ENCODE results near the gene USB1. TPM values are rescaled to one million over a fixed set of nuclear protein-coding genes. Genes with fewer than 3 reads are reported as not detected.
A peak's percentile ranks its signal among the peaks of the same experiment; 100 is the strongest.

USB1 gene, protein sequence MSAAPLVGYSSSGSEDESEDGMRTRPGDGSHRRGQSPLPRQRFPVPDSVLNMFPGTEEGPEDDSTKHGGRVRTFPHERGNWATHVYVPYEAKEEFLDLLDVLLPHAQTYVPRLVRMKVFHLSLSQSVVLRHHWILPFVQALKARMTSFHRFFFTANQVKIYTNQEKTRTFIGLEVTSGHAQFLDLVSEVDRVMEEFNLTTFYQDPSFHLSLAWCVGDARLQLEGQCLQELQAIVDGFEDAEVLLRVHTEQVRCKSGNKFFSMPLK
- total RNA-seq (10 to 100 TPM; 28.7 to 50.8 (median 28.9) TPM), polyA plus RNA-seq (10 to 100 TPM; 26.8 to 37.6 TPM), total RNA-seq (8.9 reads per million, percentile 33 among the genes with 10 or more reads in this experiment)

DNA sequence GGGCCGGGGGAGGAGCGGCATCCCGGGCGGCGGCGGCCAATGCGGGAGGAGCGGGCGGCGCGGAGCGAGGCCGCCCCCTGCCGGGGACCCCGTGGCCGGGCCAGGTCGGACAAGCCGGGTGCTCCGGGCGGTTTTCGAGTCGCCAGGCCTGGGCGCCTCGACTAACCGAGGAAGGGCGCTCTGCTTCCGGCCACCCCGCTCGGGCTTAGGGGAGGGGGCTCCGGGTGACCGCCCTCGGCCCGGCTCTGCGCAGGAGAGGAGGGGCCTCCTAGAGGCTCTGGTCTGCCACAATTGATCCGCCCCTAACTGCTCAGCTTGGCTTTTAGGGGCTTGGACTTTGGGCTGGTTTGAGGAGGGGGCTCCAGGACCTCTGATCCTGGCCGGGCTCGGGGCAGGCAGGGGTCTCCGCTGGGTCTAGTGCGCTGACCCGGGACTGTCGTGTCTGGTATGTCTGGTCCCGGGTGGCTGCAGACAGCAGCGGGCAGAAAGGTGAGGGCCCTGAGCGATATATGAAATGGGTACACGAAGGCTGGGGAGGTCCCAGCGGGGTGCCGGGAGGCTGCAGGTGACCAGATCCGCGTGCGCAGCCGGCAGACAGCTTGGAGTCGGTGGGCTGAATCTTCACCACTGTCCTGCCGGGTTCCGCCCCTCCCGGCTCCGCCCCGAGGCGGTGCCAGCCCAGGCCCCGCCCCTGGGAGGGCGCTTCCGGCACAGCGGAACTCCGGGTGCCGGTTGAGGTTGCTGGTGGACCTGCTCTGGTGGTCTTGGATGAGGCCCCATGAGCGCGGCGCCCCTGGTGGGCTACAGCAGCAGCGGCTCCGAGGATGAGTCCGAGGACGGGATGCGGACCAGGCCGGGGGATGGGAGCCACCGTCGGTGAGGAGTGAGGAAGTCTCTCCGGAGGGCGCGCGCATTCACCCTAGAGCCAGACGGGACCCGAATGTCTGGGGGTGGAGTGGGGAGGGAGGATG lies at the start of gene USB1:
Gene USB1, plus strand, starts transcription at position 702 of the 971 bp plus-strand sequence. Its CDS starts 77 bp downstream, at position 779.
- Mint-ChIP-seq H3K27ac (peak within 1 kb of the TSS; percentile 76 to 95 (median 90)), H3K9me3 (no peaks in the 10 kb centered on the region), H3K4me3 (peak within 1 kb of the TSS; percentile 85 to 94 (median 92)), H3K4me1 (peaks cover 31 to 75% (median 58%) of the 10 kb centered on the region in 7 donors), H3K27me3 (no peaks in the 10 kb centered on the region), H3K36me3 (peaks cover 0 to 15% (median 0%) of the 10 kb centered on the region in 5 donors)
- POLR2A ChIA-PET, result interaction anchor here (0.7 to 2.7 kb wide), 8 partner anchors 11 to 424 kb away, joined by 3 to 15 read pairs (median 3); no protein-coding TSS in a partner anchor
- peak; percentile 87 for ATAC-seq
- peak; percentile 74 to 96 (median 86) for DNase-seq
- Histone ChIP-seq H3K27ac (ENCODE audit: low read depth, low read length) (peak within 1 kb of the TSS; percentile 85), H3K27me3 (ENCODE audit: control insufficient read depth in 2 of 2, insufficient read depth in 2 of 2, low read length in 2 of 2) (no peaks in the 10 kb centered on the region), H3K4me3 (ENCODE audit: low read length) (peak within 1 kb of the TSS; percentile 98), H3K36me3 (ENCODE audit: control insufficient read depth in 2 of 3, insufficient read depth in 3 of 3, low read length in 3 of 3) (peaks cover 0 to 26% (median 10%) of the 10 kb centered on the region in 3 experiments), H3K4me1 (ENCODE audit: control insufficient read depth in 2 of 2, insufficient read depth in 2 of 2, low read length in 2 of 2) (peaks cover 37% of the 10 kb centered on the region in 2 donors), H3K9me3 (ENCODE audit: control insufficient read depth in 2 of 3, low read length in 3 of 3) (no peaks in the 10 kb centered on the region)
- CTCF ChIA-PET, result interaction anchor here (0.6 to 6.6 kb wide), 4 partner anchors 9 to 100 kb away, joined by 3 to 43 read pairs (median 4); no protein-coding TSS in a partner anchor
- intact Hi-C loops (cut with micrococcal nuclease), result loop anchor here (1.0 to 10.0 kb wide), 18 partner anchors 16 to 1549 kb away; partner anchors contain the start of genes CFAP20 (in 2 of the 2), KATNB1 (in 2 of the 2), MMP15 (in 2 of the 2) and CSNK2A2 (in 1 of the 2)

DNA sequence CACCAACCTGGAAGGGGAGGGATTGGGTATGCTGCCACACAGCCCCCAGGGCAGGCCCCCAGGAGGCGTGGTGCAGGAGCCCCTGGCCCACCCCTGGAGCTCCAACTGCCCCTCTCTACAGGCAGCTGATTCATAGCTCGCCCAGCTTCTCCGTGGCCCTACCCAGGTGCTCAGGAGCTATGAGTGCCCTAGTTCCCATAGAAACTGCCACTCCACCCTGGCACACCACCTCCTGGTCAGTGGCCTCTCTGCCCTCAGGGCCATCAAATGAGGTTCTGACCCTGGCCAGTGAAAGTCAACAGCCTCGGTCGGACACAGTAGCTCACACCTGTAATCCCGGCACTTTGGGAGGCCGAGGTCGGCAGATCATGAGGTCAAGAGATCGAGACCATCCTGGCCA lies 48.3 kb upstream of the USB1 start:
- no peaks in the 10 kb centered on the region for H3K27me3 ChIP-seq (ENCODE audit: control insufficient read depth in 2 of 2, insufficient read depth in 2 of 2, low read length in 2 of 2)
- ChIA-PET POLR2A (no interaction called here), CTCF (no interaction called here)
- H3K9me3 Mint-ChIP-seq, result peaks cover 0 to 3% (median 0%) of the 10 kb centered on the region in 11 donors
- H3K4me3 Mint-ChIP-seq, result no peak overlapping the region
- no peaks in the 10 kb centered on the region for H3K36me3 Mint-ChIP-seq
- no peak overlapping the region for H3K27ac Mint-ChIP-seq
- DNase-seq (no peak), ATAC-seq (no peak)
- no peak overlapping the region for H3K4me3 ChIP-seq (ENCODE audit: low read length)
- intact Hi-C loops (cut with micrococcal nuclease), result no loop called here
- H3K36me3 ChIP-seq (ENCODE audit: control insufficient read depth in 2 of 3, insufficient read depth in 3 of 3, low read length in 3 of 3), result no peaks in the 10 kb centered on the region
- H3K9me3 ChIP-seq (ENCODE audit: control insufficient read depth in 2 of 3, low read length in 3 of 3), result no peaks in the 10 kb centered on the region
- H3K4me1 Mint-ChIP-seq, result peaks cover 0 to 2% (median 0%) of the 10 kb centered on the region in 7 donors
- no peaks in the 10 kb centered on the region for H3K4me1 ChIP-seq (ENCODE audit: control insufficient read depth in 2 of 2, insufficient read depth in 2 of 2, low read length in 2 of 2)
- no peak overlapping the region for H3K27ac ChIP-seq (ENCODE audit: low read depth, low read length)
- peaks cover 0 to 7% (median 0%) of the 10 kb centered on the region in 5 donors for H3K27me3 Mint-ChIP-seq

DNA sequence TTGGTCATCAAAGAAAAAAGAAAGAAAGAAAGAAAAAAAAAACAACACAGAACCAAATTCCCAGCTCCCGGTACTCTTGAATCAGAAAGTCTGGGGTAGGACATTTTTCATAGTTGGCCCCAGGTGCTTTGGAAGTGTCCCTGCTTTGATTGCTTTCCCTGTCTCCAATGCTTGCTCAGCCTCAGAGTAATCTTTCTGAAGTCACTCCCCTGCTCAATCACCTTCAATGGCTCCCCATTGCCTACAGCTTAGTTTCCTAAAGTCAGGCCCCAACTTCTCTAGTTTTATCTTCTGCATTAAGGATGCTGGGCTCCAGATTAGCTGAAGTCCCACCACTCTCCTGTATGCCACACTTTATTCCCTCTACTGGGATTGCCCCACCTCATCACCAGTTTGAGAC lies 47.4 kb upstream of the USB1 start:
- H3K4me1 Mint-ChIP-seq, result peaks cover 0 to 2% (median 0%) of the 10 kb centered on the region in 7 donors
- Histone ChIP-seq H3K4me3 (ENCODE audit: low read length) (no peak overlapping the region), H3K27me3 (ENCODE audit: control insufficient read depth in 2 of 2, insufficient read depth in 2 of 2, low read length in 2 of 2) (no peaks in the 10 kb centered on the region), H3K36me3 (ENCODE audit: control insufficient read depth in 2 of 3, insufficient read depth in 3 of 3, low read length in 3 of 3) (no peaks in the 10 kb centered on the region), H3K9me3 (ENCODE audit: control insufficient read depth in 2 of 3, low read length in 3 of 3) (no peaks in the 10 kb centered on the region), H3K27ac (ENCODE audit: low read depth, low read length) (no peak overlapping the region), H3K4me1 (ENCODE audit: control insufficient read depth in 2 of 2, insufficient read depth in 2 of 2, low read length in 2 of 2) (no peaks in the 10 kb centered on the region)
- peak overlapping the region in 1 of 9 donors; percentile 9 for H3K27ac Mint-ChIP-seq
- peaks cover 0 to 3% (median 0%) of the 10 kb centered on the region in 11 donors for H3K9me3 Mint-ChIP-seq
- no peak overlapping the region for H3K4me3 Mint-ChIP-seq
- POLR2A ChIA-PET, result no interaction called here
- CTCF ChIA-PET, result no interaction called here
- no peaks in the 10 kb centered on the region for H3K36me3 Mint-ChIP-seq
- no peak for DNase-seq
- peaks cover 0 to 7% (median 0%) of the 10 kb centered on the region in 5 donors for H3K27me3 Mint-ChIP-seq
- intact Hi-C loops (cut with micrococcal nuclease), result no loop called here
- no peak for ATAC-seq

DNA sequence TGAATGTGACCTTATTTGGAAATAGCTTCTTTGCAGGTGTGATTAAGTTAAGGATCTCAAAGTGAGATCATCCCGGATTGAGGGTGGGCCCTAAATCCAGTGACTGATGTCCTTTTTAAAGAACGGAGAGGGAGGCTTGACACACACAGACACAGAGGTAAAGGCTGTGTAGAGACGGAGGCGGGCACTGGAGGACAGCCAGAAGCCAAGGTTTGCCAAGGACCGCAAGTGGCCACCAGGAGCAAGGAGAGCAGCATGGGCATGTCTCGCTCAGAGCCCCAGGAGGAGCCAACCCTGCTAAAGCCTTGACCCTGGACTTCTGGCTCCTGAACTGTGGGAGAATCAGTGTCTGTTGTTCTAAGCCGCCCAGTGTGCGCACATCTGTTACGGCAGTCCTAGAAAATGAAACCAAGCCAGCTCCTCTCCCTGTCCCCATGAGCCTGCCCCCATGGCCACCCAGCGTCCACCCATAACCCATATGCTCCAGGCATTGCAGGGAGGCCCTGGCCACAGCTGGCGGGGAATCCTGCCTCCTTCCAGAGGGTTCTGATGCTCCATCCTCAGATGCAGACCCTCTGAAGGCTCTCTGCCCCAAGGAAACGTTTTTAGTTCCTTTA lies 45.5 kb upstream of the USB1 start:
- POLR2A ChIA-PET, result no interaction called here
- H3K36me3 Mint-ChIP-seq, result no peaks in the 10 kb centered on the region

DNA sequence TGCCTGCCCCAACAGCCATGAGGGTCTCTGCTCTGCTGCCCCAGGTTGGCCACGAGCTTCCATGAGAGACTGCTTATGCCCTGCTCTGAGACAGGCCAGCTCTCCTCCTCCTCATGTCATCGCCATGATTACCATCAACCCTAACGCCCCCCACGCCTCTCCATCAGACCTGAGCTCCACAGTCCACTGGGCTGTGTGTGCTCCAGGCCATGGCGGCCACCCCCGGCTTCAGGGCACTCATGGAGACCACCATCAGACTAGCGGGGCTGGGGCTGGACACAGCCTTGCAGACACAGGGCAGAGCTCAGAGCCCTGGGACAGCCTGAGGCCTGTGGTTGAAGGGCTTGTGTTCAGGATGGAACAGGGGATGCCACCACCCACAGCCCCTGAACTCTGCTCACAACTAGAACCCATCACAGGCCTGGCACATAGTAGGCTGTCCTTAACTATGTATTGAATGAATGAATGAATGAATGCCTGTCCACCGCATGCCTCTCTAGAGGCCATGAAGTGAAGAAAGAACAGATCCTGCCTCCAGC lies 44.9 kb upstream of the USB1 start:
- no peaks in the 10 kb centered on the region for H3K27me3 ChIP-seq (ENCODE audit: control insufficient read depth in 2 of 2, insufficient read depth in 2 of 2, low read length in 2 of 2)
- peaks cover 0 to 2% (median 0%) of the 10 kb centered on the region in 7 donors for H3K4me1 Mint-ChIP-seq
- ATAC-seq (no peak), DNase-seq (no peak)
- POLR2A ChIA-PET, result no interaction called here
- CTCF ChIA-PET, result no interaction called here
- no peaks in the 10 kb centered on the region for H3K36me3 ChIP-seq (ENCODE audit: control insufficient read depth in 2 of 3, insufficient read depth in 3 of 3, low read length in 3 of 3)
- no peak overlapping the region for H3K4me3 Mint-ChIP-seq
- peaks cover 0 to 8% (median 3%) of the 10 kb centered on the region in 5 donors for H3K27me3 Mint-ChIP-seq
- H3K36me3 Mint-ChIP-seq, result no peaks in the 10 kb centered on the region
- no peaks in the 10 kb centered on the region for H3K9me3 ChIP-seq (ENCODE audit: control insufficient read depth in 2 of 3, low read length in 3 of 3)
- H3K27ac ChIP-seq (ENCODE audit: low read depth, low read length), result no peak overlapping the region
- no peak overlapping the region for H3K27ac Mint-ChIP-seq
- no peaks in the 10 kb centered on the region for H3K9me3 Mint-ChIP-seq
- no peaks in the 10 kb centered on the region for H3K4me1 ChIP-seq (ENCODE audit: control insufficient read depth in 2 of 2, insufficient read depth in 2 of 2, low read length in 2 of 2)
- intact Hi-C loops (cut with micrococcal nuclease), result no loop called here
- H3K4me3 ChIP-seq (ENCODE audit: low read length), result no peak overlapping the region

More for the DNA sequence above, 45.5 kb upstream of the USB1 start:
- intact Hi-C loops (cut with micrococcal nuclease), result no loop called here
- no peak overlapping the region for H3K4me3 Mint-ChIP-seq
- Histone ChIP-seq H3K4me3 (ENCODE audit: low read length) (no peak overlapping the region), H3K27ac (ENCODE audit: low read depth, low read length) (no peak overlapping the region), H3K9me3 (ENCODE audit: control insufficient read depth in 2 of 3, low read length in 3 of 3) (no peaks in the 10 kb centered on the region), H3K27me3 (ENCODE audit: control insufficient read depth in 2 of 2, insufficient read depth in 2 of 2, low read length in 2 of 2) (no peaks in the 10 kb centered on the region), H3K36me3 (ENCODE audit: control insufficient read depth in 2 of 3, insufficient read depth in 3 of 3, low read length in 3 of 3) (no peaks in the 10 kb centered on the region), H3K4me1 (ENCODE audit: control insufficient read depth in 2 of 2, insufficient read depth in 2 of 2, low read length in 2 of 2) (no peaks in the 10 kb centered on the region)
- peaks cover 0 to 2% (median 0%) of the 10 kb centered on the region in 7 donors for H3K4me1 Mint-ChIP-seq
- H3K27me3 Mint-ChIP-seq, result peaks cover 0 to 8% (median 3%) of the 10 kb centered on the region in 5 donors
- CTCF ChIA-PET, result no interaction called here
- no peaks in the 10 kb centered on the region for H3K9me3 Mint-ChIP-seq
- H3K27ac Mint-ChIP-seq, result no peak overlapping the region
- DNase-seq, result no peak
- ATAC-seq, result no peak

All from naive thymus-derived CD4-positive, alpha-beta T cell (primary cell).